ENCODE measurements around the gene DKC1. TPM values are rescaled to one million over a fixed set of nuclear protein-coding genes. Genes with fewer than 3 reads are reported as not detected.

DKC1 gene
- total RNA-seq, 1 experiment from 2014 or later: 123 TPM

DNA sequence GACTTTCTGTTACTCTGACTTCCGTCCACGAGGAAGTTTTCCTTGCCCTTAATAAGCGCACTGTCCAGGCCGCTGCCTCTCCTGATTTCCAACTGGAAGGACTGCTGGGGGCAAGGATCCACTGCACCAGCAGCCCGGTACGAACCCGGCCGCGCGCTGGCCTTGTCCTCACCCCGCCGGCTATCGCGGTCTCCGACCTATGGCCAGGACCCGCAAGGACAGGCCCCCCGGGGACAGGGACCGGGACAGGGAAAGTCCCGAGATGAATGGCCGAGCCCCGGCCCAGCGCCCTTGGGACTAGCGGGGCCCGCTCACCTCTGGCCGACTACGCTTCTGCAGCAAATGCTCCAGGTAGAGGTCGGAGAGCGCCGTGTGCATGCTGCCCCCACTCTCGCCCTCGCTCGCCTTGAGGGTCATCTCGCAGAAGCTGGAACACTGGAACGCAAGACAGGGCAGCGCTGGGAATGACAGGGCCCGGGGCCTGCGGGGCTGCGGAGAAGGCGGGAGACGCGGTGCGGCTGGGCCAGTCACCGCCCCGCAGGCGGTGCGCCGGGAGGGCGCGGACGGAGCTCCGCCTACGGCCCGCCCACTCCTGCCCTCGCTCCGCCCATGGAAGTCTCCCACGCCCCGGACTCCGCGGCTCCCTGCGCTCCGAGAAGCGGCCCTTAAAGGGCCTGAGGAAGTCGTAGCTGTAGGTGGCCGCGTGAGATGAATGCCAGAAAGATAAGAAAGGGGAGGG, 42.5 kb downstream of the DKC1 start, which contains the start of gene MPP1:
Gene MPP1 (minus strand): TSS at position 529 of the 739 bp plus-strand sequence. CDS start 112 bp downstream, at position 417.
- TF ChIP-seq POLR2AphosphoS5 (IDR thresholded peaks at IDR 0.05; ENCODE audit: low read depth, low read length): peak; percentile 54; the same call in 1 of the 2 replicates
- TF ChIP-seq CBX3 (IDR thresholded peaks at IDR 0.05; ENCODE audit: low read depth): no peak
- no peak for TF ChIP-seq ZNF274 (IDR thresholded peaks at IDR 0.05; ENCODE audit: low read depth, low read length)
- TF ChIP-seq POLR2A (IDR thresholded peaks at IDR 0.05; ENCODE audit: borderline replicate concordance, extremely low read depth, insufficient read depth, insufficient read length): no peak
- TF ChIP-seq ZFX (IDR thresholded peaks at IDR 0.05): peak; percentile 28; the same call in 1 of the 2 replicates
- no peak for TF ChIP-seq EZH2phosphoT487 (IDR thresholded peaks at IDR 0.05; ENCODE audit: borderline replicate concordance)
- TF ChIP-seq EGR1 (IDR thresholded peaks at IDR 0.05; ENCODE audit: low read depth): peak; percentile 57
- peak within 1 kb of the TSS; percentile 47 to 62 for H3K4me3 ChIP-seq (replicated peaks in 1 of 2; ENCODE audit: low read depth in 1 of 2, low read length in 2 of 2)
- peak within 1 kb of the TSS; percentile 7 for H2AFZ ChIP-seq (ENCODE audit: low read depth, low read length, poor library complexity, severe bottlenecking)
- H3K9ac ChIP-seq (ENCODE audit: low read length): peak within 1 kb of the TSS; percentile 52
- RAD21 ChIA-PET (ENCODE audit: low non-redundant PET in 1 of 2, low total read pairs in 2 of 2, uncharacterized antibody in 2 of 2, unreplicated experiment in 2 of 2): interaction anchor here in 1 of 2 experiments (0.7 kb wide), 1 partner anchor 9 kb away, joined by 3 read pairs; no protein-coding TSS in a partner anchor
- H3K36me3 ChIP-seq (ENCODE audit: control insufficient read depth in 1 of 2, insufficient read depth in 2 of 2, low read length in 2 of 2): no peaks in the 10 kb centered on the region
- H3K9me2 ChIP-seq (ENCODE audit: insufficient read depth): no peaks in the 10 kb centered on the region
- peak within 1 kb of the TSS; percentile 82 for H3K4me2 ChIP-seq (ENCODE audit: low read length)
- CTCF ChIA-PET: interaction anchor here (0.6 kb wide), 1 partner anchor 56 kb away, joined by 3 read pairs; no protein-coding TSS in a partner anchor
- no peak within 1 kb of the TSS for H3K27ac ChIP-seq (ENCODE audit: low read depth, low read length)
- peaks cover 4 to 20% of the 10 kb centered on the region in 2 experiments for H3K4me1 ChIP-seq (ENCODE audit: control insufficient read depth in 1 of 2, insufficient read depth in 2 of 2, low read length in 2 of 2)
- POLR2A ChIA-PET: interaction anchor here (1.7 kb wide), 1 partner anchor 9 kb away, joined by 3 read pairs; no protein-coding TSS in a partner anchor
- H4K20me1 ChIP-seq (ENCODE audit: insufficient read depth): no peaks in the 10 kb centered on the region
- no peaks in the 10 kb centered on the region for H3K9me3 ChIP-seq (ENCODE audit: control insufficient read depth in 1 of 2, insufficient read depth in 1 of 2, low read depth in 1 of 2, low read length in 2 of 2)
- no peaks in the 10 kb centered on the region for H3K79me2 ChIP-seq (ENCODE audit: insufficient read depth, low read length)
- DNase-seq (ENCODE audit: low read depth, low spot score) (peak; percentile 32), ATAC-seq (peak; percentile 98)
- H3K27me3 ChIP-seq (ENCODE audit: insufficient read depth, low read length): no peaks in the 10 kb centered on the region
- intact Hi-C loops (cut with micrococcal nuclease): no loop called here
- no TSS peak for BruUV-seq (replicated peaks)

DNA sequence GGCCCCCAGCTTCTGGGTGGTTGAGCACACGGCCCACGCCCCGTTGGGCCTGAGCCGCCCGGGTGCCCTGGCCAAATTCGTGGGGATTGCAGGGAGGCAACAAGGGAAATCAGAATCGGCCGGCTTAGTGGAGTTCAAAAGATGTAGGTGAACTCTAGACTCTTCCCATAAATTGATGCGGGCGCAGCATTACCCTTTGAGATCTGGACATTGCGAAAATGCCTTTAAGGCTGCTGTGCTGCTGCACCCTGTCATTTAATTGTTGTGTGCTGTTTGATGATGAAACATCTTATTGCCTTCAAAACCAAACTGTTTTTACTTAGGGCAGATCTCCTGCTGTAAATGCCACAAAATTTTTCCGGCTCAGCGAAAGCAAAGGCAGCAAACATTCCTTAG, 43.0 kb downstream of the DKC1 start:
- Histone ChIP-seq H3K9ac (ENCODE audit: low read length) (peak overlapping the region; percentile 49), H3K4me3 (replicated peaks in 1 of 2; ENCODE audit: low read depth in 1 of 2, low read length in 2 of 2) (peak overlapping the region; percentile 44 to 62), H3K4me2 (ENCODE audit: low read length) (peak overlapping the region; percentile 82), H4K20me1 (ENCODE audit: insufficient read depth) (no peaks in the 10 kb centered on the region), H3K9me3 (ENCODE audit: control insufficient read depth in 1 of 2, insufficient read depth in 1 of 2, low read depth in 1 of 2, low read length in 2 of 2) (no peaks in the 10 kb centered on the region), H3K9me2 (ENCODE audit: insufficient read depth) (no peaks in the 10 kb centered on the region), H3K36me3 (ENCODE audit: control insufficient read depth in 1 of 2, insufficient read depth in 2 of 2, low read length in 2 of 2) (no peaks in the 10 kb centered on the region), H3K27me3 (ENCODE audit: insufficient read depth, low read length) (no peaks in the 10 kb centered on the region), H3K4me1 (ENCODE audit: control insufficient read depth in 1 of 2, insufficient read depth in 2 of 2, low read length in 2 of 2) (peaks cover 3 to 14% of the 10 kb centered on the region in 2 experiments; a peak in 1 of 4 replicates), H3K79me2 (ENCODE audit: insufficient read depth, low read length) (no peaks in the 10 kb centered on the region), H3K27ac (ENCODE audit: low read depth, low read length) (no peak overlapping the region), H2AFZ (ENCODE audit: low read depth, low read length, poor library complexity, severe bottlenecking) (peak overlapping the region; percentile 7)
- DNase-seq (ENCODE audit: low read depth, low spot score) (no peak), ATAC-seq (no peak)
- POLR2A ChIA-PET: interaction anchor here (1.7 kb wide), 1 partner anchor 9 kb away, joined by 3 read pairs; no protein-coding TSS in a partner anchor
- RAD21 ChIA-PET (ENCODE audit: low non-redundant PET in 1 of 2, low total read pairs in 2 of 2, uncharacterized antibody in 2 of 2, unreplicated experiment in 2 of 2): interaction anchor here in 1 of 2 experiments (0.7 kb wide), 1 partner anchor 9 kb away, joined by 3 read pairs; no protein-coding TSS in a partner anchor
- intact Hi-C loops (cut with micrococcal nuclease): no loop called here
- CTCF ChIA-PET: no interaction called here
- TSS peak; percentile 46 for BruUV-seq (replicated peaks)
- TF ChIP-seq SIN3A (IDR thresholded peaks at IDR 0.05; ENCODE audit: low read depth): no peak
- TF ChIP-seq ZFX (IDR thresholded peaks at IDR 0.05): no peak
- no peak for TF ChIP-seq POLR2AphosphoS5 (IDR thresholded peaks at IDR 0.05; ENCODE audit: low read depth, low read length)
- no peak for TF ChIP-seq ZBTB33 (IDR thresholded peaks at IDR 0.05; ENCODE audit: extremely low read depth, insufficient replicate concordance, low read length)
- TF ChIP-seq ATF3 (IDR thresholded peaks at IDR 0.05): no peak
- no peak for TF ChIP-seq ZNF274 (IDR thresholded peaks at IDR 0.05; ENCODE audit: low read depth, low read length)
- TF ChIP-seq POLR2A (IDR thresholded peaks at IDR 0.05; ENCODE audit: borderline replicate concordance, extremely low read depth, insufficient read depth, insufficient read length): no peak
- no peak for TF ChIP-seq YY1 (IDR thresholded peaks at IDR 0.05; ENCODE audit: extremely low read depth, insufficient replicate concordance, low read depth, low read length)
- TF ChIP-seq SP1 (IDR thresholded peaks at IDR 0.05; ENCODE audit: low read depth): no peak
- no peak for TF ChIP-seq CEBPB (IDR thresholded peaks at IDR 0.05; ENCODE audit: low read depth)

Data from HCT116 (cell line).